Measurements from ENCODE around the gene C7. TPM values are rescaled to one million over a fixed set of nuclear protein-coding genes. Genes with fewer than 3 reads are reported as not detected.
"Not testable (repeated sequence)": the region's sequence is repeated elsewhere in the genome, so short reads cannot be mapped to it uniquely, and the experiment has no call there.

The C7 gene
- total RNA-seq, 1 experiment from 2014 or later: 11.7 TPM

- Histone ChIP-seq H3K36me3 (ENCODE audit: insufficient read depth, low read length, poor library complexity, severe bottlenecking) (no peaks in the 10 kb centered on the region), H3K27me3 (replicated peaks; ENCODE audit: insufficient read depth, low read depth, low read length, poor library complexity) (no peaks in the 10 kb centered on the region), H3K9me3 (ENCODE audit: low read depth, low read length, poor library complexity, severe bottlenecking) (no peaks in the 10 kb centered on the region), H3K4me1 (ENCODE audit: insufficient read depth, low read length, poor library complexity, severe bottlenecking) (no peaks in the 10 kb centered on the region), H3K4me3 (ENCODE audit: low read depth, low read length, poor library complexity, severe bottlenecking) (no peak overlapping the region), H3K27ac (ENCODE audit: low read depth, low read length, poor library complexity, severe bottlenecking) (no peak overlapping the region)
- CTCF ChIA-PET: no interaction called here
- POLR2A ChIA-PET (ENCODE audit: low non-redundant PET): no interaction called here
- TF ChIP-seq EZH2 (IDR thresholded peaks at IDR 0.05; ENCODE audit: borderline replicate concordance, low read depth, low read length, poor library complexity, severe bottlenecking): no peak
- TF ChIP-seq, protein P1, sequence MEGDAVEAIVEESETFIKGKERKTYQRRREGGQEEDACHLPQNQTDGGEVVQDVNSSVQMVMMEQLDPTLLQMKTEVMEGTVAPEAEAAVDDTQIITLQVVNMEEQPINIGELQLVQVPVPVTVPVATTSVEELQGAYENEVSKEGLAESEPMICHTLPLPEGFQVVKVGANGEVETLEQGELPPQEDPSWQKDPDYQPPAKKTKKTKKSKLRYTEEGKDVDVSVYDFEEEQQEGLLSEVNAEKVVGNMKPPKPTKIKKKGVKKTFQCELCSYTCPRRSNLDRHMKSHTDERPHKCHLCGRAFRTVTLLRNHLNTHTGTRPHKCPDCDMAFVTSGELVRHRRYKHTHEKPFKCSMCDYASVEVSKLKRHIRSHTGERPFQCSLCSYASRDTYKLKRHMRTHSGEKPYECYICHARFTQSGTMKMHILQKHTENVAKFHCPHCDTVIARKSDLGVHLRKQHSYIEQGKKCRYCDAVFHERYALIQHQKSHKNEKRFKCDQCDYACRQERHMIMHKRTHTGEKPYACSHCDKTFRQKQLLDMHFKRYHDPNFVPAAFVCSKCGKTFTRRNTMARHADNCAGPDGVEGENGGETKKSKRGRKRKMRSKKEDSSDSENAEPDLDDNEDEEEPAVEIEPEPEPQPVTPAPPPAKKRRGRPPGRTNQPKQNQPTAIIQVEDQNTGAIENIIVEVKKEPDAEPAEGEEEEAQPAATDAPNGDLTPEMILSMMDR (conservative IDR thresholded peaks at IDR 0.05; ENCODE audit: low read depth, low read length): no peak
- DNase-seq (ENCODE audit: low spot score): no peak
- BruUV-seq (replicated peaks): no TSS peak
- intact Hi-C loops (cut with micrococcal nuclease; ENCODE audit: unreplicated experiment): no loop called here
Observed at GRCh38 chr5:41010572-41010971, 101.3 kb downstream of the C7 start.

DNA sequence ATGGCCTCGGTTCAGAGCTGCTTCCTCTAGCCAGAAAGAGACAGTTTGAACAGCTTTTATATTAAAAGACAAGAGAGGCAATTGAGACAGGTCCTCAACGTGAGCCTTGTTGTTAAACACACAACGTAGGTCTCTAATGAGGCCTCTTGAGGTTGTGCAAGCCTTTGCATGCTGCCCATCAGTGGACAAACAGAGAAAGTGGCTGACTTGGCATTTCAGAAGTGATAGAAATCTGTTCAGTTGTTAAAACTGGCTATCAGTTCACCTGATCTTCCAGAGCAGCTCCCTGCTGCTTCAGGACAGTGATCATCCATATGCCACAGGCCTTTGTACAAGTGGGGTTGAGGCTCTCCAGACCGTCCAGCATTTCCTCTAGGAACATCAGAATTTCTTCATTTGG is 103.0 kb downstream of the C7 start:
- Histone ChIP-seq H3K4me1 (ENCODE audit: insufficient read depth, low read length, poor library complexity, severe bottlenecking) (no peaks in the 10 kb centered on the region), H3K4me3 (ENCODE audit: low read depth, low read length, poor library complexity, severe bottlenecking) (no peak overlapping the region), H3K27me3 (replicated peaks; ENCODE audit: insufficient read depth, low read depth, low read length, poor library complexity) (no peaks in the 10 kb centered on the region), H3K27ac (ENCODE audit: low read depth, low read length, poor library complexity, severe bottlenecking) (no peak overlapping the region), H3K9me3 (ENCODE audit: low read depth, low read length, poor library complexity, severe bottlenecking) (no peaks in the 10 kb centered on the region), H3K36me3 (ENCODE audit: insufficient read depth, low read length, poor library complexity, severe bottlenecking) (no peaks in the 10 kb centered on the region)
- no TSS peak for BruUV-seq (replicated peaks)
- CTCF ChIA-PET: no interaction called here
- intact Hi-C loops (cut with micrococcal nuclease; ENCODE audit: unreplicated experiment): no loop called here
- DNase-seq (ENCODE audit: low spot score): no peak
- TF ChIP-seq EZH2 (IDR thresholded peaks at IDR 0.05; ENCODE audit: borderline replicate concordance, low read depth, low read length, poor library complexity, severe bottlenecking): no peak
- TF ChIP-seq, protein P1 (conservative IDR thresholded peaks at IDR 0.05; ENCODE audit: low read depth, low read length): no peak
- POLR2A ChIA-PET (ENCODE audit: low non-redundant PET): no interaction called here

DNA sequence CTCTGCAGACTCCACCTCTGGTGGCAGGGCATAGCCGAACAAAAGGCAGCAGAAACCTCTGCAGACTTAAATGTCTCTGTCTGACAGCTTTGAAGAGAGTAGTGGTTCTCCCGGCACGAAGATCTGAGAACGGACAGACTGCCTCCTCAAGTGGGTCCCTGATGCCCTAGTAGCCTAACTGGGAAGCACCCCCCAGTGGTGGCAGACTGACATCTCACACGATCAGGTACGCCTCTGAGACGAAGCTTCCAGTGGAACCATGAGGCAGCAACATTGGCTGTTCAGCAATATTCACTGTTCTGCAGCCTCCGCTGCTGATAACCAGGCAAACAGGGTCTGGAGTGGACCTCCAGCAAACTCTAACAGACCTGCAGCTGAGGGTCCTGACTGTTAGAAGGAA is 113.3 kb downstream of the C7 start:
- CTCF ChIA-PET: interaction anchor here (0.6 kb wide), 1 partner anchor 116 kb away, joined by 4 read pairs; no protein-coding TSS in a partner anchor
- H3K27ac ChIP-seq (ENCODE audit: low read depth, low read length, poor library complexity, severe bottlenecking); H3K4me3 ChIP-seq (ENCODE audit: low read depth, low read length, poor library complexity, severe bottlenecking); intact Hi-C loops (cut with micrococcal nuclease; ENCODE audit: unreplicated experiment); H3K9me3 ChIP-seq (ENCODE audit: low read depth, low read length, poor library complexity, severe bottlenecking); H3K4me1 ChIP-seq (ENCODE audit: insufficient read depth, low read length, poor library complexity, severe bottlenecking); H3K36me3 ChIP-seq (ENCODE audit: insufficient read depth, low read length, poor library complexity, severe bottlenecking); POLR2A ChIA-PET (ENCODE audit: low non-redundant PET); BruUV-seq (replicated peaks); H3K27me3 ChIP-seq (replicated peaks; ENCODE audit: insufficient read depth, low read depth, low read length, poor library complexity); DNase-seq (ENCODE audit: low spot score): not testable (repeated sequence)

Other genes with a start within 250 kb of the C7 start
- gene PTGER4, start 229.6 kb upstream of the C7 start, total RNA-seq (2021): 2.1 and 2.5 TPM in 2 replicates
- 17.0 and 19.1 TPM in 2 replicates for gene TTC33, start 153.5 kb upstream of the C7 start, total RNA-seq (2021)
- gene PRKAA1, start 111.1 kb upstream of the C7 start, total RNA-seq (2021): 114 TPM in 2 replicates
- 1,502 and 1,533 TPM in 2 replicates for gene RPL37, start 74.3 kb upstream of the C7 start, total RNA-seq (2021)
- 7.1 and 8.9 TPM in 2 replicates for gene CARD6, start 68.1 kb upstream of the C7 start, total RNA-seq (2021)
- not detected in 2 replicates for gene MROH2B, start 161.8 kb downstream of the C7 start, total RNA-seq (2021)